ENCODE measurements around the gene FAM222B. TPM values are rescaled to one million over a fixed set of nuclear protein-coding genes. Genes with fewer than 3 reads are reported as not detected.

The FAM222B gene
- total and polyA plus RNA-seq, 11 donors, result 9.2 to 33.2 (median 16.7) TPM

DNA sequence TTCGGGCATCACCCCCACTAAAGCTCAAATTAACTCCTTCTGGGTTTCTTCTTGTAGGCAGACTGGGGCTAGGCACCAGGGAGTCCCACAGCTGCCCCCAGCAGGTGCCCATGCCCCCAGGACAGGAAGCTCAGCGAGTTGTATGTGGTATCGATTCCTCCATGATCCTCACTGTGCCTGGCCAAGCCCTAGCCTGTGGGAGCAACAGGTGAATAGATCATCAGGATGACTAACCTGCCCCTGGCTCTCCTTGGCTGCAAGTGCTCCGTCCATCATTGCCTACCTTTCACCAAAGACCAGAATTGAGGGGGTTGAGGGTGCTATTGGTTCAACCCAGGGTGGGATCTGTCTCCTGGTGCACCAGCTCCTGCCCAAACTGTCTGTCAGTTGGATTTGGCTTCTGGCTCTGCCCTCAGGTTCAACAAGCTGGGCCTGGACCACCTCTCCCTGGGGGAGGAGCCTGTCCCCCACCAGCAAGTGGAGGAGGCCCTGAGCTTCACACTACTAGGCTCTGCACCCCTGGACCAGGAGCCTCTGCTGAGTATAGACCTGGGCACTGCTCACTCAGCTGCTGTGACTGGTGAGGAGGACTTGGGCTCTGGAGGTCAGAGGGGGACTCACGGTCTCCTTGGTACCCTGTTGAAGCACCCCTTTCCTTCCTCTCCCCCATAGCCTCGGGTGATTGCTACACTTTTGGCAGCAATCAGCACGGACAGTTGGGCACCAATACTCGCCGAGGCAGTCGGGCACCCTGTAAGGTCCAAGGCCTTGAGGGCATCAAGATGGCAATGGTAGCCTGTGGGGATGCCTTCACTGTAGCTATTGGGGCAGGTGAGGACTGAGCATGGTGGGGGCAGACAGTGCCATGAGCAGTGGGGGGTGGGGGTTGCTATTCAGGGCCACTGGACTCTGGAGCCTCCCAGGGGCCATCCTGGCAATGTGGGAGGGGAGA lies 101.9 kb downstream of the FAM222B start:
- Histone ChIP-seq H3K4me3 (no peak overlapping the region), H3K27ac (no peak overlapping the region), H3K9me3 (no peaks in the 10 kb centered on the region), H3K27me3 (no peaks in the 10 kb centered on the region), H3K4me1 (peaks cover 0 to 38% (median 21%) of the 10 kb centered on the region in 12 donors), H3K36me3 (no peaks in the 10 kb centered on the region)
- 85 to 89% (median 87%) methylated on average over 6 to 10 of the region's 10 CpGs for WGBS, 4 donors
- TF ChIP-seq CTCF (IDR thresholded peaks at IDR 0.05), result no peak
- TF ChIP-seq POLR2A (IDR thresholded peaks at IDR 0.05), result no peak
- ATAC-seq, result no peak
- DNase-seq, result peak in 1 of 5 donors; percentile 19
- intact Hi-C loops (cut with DNase I), result no loop called here

- ATAC-seq (no peak), DNase-seq (peak in 1 of 5 donors; percentile 7)
- no peak for TF ChIP-seq CTCF (IDR thresholded peaks at IDR 0.05)
- no peak for TF ChIP-seq POLR2A (IDR thresholded peaks at IDR 0.05)
- peaks cover 0 to 21% (median 7%) of the 10 kb centered on the region in 12 donors for H3K4me1 ChIP-seq
- H3K27ac ChIP-seq, result no peak overlapping the region
- 88 to 92% (median 90%) methylated on average over 9 to 10 of the region's 10 CpGs for WGBS, 4 donors
- no peak overlapping the region for H3K4me3 ChIP-seq
- intact Hi-C loops (cut with DNase I), result no loop called here
- no peaks in the 10 kb centered on the region for H3K9me3 ChIP-seq
- H3K27me3 ChIP-seq, result no peaks in the 10 kb centered on the region
- no peaks in the 10 kb centered on the region for H3K36me3 ChIP-seq
Measured at GRCh38 chr17:28738680-28739384, 103.8 kb downstream of the FAM222B start.

DNA sequence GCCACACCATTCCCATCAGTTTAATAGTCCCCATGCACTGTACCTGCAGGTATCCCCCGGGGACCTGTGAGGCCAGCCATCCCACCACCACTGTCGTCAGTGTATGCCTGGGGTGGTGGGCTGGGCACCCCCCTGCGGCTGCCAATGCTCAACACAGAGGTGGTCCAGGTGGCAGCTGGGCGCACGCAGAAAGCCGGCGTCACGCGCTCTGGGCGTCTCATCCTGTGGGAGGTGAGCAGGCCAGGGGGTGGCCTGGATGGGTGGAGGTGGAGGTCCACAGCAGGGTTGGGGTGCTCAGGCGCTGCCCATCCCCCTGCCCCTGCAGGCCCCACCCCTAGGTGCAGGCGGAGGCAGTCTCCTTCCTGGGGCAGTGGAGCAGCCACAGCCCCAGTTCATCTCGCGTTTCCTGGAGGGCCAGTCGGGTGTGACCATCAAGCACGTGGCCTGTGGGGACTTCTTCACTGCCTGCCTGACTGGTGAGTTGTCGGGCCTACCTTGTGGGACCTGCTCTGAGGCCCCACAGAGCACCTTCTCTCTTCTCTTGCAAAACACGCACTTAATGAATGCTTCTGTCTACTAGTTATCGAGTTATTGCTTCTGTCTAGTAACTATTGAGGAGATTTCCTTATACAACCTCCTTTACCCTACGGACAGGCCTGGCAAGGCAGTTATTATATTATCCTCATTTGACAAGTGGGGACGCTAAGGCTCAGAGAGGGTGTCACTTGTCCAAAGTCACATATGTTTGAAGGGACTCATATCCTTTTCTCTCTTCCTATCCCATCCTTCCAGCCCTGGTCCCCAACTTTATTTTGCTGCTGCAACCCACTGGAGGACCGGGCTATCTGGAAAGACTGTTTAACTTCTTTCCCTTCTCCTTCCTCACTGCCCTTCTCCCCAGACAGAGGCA lies 104.6 kb downstream of the FAM222B start:
- no peaks in the 10 kb centered on the region for H3K27me3 ChIP-seq
- intact Hi-C loops (cut with DNase I), result no loop called here
- no peaks in the 10 kb centered on the region for H3K9me3 ChIP-seq
- ATAC-seq (no peak), DNase-seq (peak in 1 of 5 donors; percentile 23)
- no peak overlapping the region for H3K27ac ChIP-seq
- no peak for TF ChIP-seq CTCF (IDR thresholded peaks at IDR 0.05)
- no peak for TF ChIP-seq POLR2A (IDR thresholded peaks at IDR 0.05)
- WGBS, 4 donors, result 87 to 89% (median 88%) methylated on average over 14 to 22 of the region's 22 CpGs
- H3K4me3 ChIP-seq, result no peak overlapping the region
- H3K4me1 ChIP-seq, result peaks cover 0 to 15% (median 2%) of the 10 kb centered on the region in 12 donors
- no peaks in the 10 kb centered on the region for H3K36me3 ChIP-seq

All from heart left ventricle (tissue), 16 donors.